Daoy (cell line): ENCODE measurements around the gene PATL1. TPM values are rescaled to one million over a fixed set of nuclear protein-coding genes. Genes with fewer than 3 reads are reported as not detected.
"Not testable (repeated sequence)": the region's sequence is repeated elsewhere in the genome, so short reads cannot be mapped to it uniquely, and the experiment has no call there.

Source experiments
- DNase-seq: peaks from one replicate; pipeline ENCODE4 v3.0.0-alpha.2; 2015; ENCODE audit warnings: low read depth
- total RNA-seq: library from RNA; depleted of rRNA; stranded (reverse); fragments of >200 nt; shearing (Covaris generic); gene quantifications from 2 replicates; pipeline ENCODE4 v1.2.3, GENCODE V29; 2014; rRNA removed

PATL1 gene, protein sequence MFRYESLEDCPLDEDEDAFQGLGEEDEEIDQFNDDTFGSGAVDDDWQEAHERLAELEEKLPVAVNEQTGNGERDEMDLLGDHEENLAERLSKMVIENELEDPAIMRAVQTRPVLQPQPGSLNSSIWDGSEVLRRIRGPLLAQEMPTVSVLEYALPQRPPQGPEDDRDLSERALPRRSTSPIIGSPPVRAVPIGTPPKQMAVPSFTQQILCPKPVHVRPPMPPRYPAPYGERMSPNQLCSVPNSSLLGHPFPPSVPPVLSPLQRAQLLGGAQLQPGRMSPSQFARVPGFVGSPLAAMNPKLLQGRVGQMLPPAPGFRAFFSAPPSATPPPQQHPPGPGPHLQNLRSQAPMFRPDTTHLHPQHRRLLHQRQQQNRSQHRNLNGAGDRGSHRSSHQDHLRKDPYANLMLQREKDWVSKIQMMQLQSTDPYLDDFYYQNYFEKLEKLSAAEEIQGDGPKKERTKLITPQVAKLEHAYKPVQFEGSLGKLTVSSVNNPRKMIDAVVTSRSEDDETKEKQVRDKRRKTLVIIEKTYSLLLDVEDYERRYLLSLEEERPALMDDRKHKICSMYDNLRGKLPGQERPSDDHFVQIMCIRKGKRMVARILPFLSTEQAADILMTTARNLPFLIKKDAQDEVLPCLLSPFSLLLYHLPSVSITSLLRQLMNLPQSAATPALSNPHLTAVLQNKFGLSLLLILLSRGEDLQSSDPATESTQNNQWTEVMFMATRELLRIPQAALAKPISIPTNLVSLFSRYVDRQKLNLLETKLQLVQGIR
- total RNA-seq: 12.7 and 16.1 TPM in 2 replicates

DNA sequence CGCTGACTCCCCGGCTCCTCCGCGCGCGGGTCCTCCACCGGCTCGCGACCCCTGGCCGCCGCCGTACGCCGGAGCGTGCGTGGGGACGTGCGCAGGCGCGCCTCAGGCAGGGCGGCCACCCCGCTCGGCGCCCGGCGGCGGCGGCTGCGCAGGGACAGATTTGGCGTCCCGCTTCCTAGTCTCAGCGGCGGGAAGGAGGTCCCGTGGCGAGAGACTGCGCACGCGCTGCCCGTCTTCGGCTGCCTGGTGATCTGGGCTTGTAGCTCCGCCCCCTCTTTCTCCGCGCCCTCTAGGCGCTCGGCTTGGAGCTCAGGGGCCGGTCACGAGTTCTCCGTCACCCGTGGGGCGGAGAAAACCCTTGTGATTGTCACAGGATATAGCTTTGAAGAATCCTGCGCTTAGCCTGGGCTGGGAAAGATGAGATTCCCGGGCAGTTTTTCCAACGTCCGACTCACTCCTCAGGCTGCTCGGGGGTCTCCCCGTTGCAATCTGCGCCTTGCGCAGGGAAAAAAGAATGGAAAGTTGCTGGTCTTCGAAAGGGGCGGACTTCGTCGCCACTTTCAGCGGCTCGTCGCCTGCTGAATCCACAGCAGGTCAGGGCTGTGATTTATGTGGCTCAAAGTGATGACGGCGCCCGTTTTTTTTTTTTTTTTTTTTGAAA is at the start of gene PATL1:
PATL1 (minus strand) TSS at position 88 of the 661 bp plus-strand sequence. CDS start 142 bp downstream, outside the sequence.
- DNase-seq: peak; percentile 99

DNA sequence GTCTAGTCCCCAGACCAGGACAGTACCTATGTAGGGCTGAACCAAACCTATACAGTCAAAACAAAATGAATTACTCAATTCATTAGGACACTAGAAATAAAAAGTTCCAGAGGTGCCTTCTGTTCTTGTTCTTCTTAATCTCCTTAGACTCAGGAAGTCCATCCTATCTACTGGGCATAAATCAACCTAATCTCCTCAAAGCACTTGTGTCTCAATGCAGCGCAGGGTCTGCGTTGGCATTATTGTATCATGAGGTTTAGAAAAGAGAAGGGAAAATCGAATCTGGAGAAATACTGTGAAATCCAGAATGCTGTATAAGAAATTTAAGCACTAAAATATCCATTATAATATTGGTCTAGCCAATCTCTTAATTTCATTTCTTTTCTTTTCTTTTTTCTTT is 47.2 kb upstream of the PATL1 start:
- no peak for DNase-seq

DNA sequence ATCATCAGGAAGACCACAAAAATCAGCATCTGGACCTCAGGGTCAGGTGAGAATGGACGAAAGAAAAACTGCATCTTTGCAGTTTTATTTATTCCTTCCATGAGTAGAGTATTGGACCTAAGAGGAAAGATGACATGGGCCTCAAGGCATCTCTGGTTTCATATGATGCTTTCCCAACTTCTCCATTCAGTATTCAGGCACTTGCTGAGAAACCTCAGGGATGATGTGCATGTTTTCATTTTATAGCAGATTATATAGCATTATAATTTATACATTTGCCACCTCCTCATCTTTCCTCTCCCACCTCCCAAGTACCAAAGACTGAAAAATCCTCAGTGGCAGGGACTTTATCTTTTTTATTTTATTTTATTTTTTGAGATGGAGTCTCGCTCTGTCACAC is 44.9 kb upstream of the PATL1 start, which contains the start of gene OR10V1:
OR10V1 (minus strand) TSS at position 101 of the 400 bp plus-strand sequence; CDS start at position 101, 0 bp downstream.
- DNase-seq: no peak

DNA sequence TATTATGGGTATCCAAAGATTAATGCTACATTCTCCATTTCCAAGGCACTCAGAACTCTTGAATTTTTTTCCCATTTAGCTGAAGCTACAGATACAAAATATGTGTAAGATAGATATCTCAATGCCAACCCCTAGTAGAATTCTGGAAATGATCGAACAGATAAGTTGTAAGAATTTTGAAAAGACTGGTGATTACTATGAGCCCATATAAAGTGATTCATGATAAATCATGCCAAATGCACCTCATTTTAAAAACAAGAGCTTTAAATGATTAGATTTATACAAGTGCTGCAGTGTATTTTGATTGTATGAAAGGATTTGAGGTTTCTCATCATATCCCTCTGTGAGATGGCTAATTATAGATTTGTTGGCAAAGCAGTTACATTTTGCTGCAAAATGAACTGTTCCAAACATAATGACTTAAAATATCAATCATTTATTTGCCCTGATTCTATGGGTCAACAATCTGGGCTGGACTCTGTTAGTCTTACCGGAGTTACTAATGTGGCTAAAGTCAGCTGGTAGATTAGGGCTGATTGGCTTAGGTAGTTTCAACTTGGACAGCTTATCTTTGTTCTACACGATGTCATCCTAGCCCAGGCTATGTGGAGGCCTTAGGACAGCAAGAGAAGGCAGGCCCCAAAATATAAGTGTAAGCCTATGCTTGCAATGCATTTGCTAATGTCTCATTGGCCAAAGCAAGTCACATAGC is 41.5 kb upstream of the PATL1 start:
- DNase-seq: no peak

DNA sequence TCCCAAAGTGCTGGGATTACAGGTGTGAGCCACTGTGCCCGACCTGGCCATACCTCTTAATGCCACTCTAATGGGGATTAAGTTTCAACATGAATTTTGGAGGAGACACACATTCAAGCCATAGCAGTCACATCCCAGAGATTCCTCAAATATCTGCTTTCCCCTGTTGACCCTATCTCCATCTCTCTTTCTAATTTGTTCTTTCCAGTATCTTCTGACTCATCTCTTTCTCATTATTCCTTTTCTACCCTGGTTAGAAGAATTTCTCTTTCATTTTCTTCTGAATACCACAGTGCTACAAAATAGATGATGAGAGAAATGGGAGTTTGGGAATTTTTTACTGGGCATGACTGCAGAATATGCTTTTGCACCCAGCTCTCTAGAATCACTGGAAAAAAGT is 39.7 kb upstream of the PATL1 start:
- DNase-seq: no peak

GRCh38 chr11:59707371-59707770 is 38.5 kb upstream of the PATL1 start:
- no peak for DNase-seq

GRCh38 chr11:59706518-59707285 is 37.9 kb upstream of the PATL1 start:
- peak; percentile 81 for DNase-seq

DNA sequence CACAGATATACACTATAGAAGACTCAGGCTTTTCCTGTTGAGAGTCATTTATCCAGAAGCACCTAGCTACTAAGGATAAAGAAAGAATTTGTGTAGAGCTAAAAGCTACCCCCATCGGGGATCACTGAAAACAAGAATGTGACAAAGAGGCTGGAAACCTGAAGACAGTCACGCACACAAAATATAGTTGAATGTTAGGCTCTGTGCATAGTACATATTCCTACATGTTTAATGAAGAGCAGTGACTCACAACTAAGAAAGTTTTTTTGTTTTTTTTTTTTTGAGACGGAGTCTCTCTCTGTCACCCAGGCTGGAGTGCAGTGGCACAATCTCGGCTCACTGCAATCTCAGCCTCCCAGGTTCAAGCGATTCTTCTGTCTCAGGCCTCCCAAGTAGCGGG is 36.5 kb upstream of the PATL1 start:
- DNase-seq: no peak

DNA sequence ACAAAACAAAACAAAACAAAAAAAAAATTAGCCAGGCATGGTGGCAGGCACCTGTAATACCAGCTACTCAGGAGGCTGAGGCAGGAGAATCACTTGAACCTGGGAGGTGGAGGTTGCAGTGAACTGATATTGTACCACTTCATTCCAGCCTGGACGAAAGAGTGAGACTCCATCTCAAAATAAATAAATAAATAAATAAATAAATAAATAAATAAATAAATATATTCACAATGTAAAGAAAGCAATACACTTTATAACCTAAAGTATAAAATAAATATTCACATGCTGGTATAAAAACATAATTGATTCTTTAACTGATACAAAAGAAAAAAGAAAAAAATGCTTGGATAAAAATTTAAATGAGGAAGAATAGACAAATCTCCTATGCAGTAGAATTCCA is 34.7 kb upstream of the PATL1 start:
- DNase-seq: not testable (repeated sequence)

GRCh38 chr11:59700157-59700556 is 31.3 kb upstream of the PATL1 start:
- DNase-seq: not testable (repeated sequence)

- no peak for DNase-seq
Measured at GRCh38 chr11:59698506-59698905, 29.7 kb upstream of the PATL1 start.

DNA sequence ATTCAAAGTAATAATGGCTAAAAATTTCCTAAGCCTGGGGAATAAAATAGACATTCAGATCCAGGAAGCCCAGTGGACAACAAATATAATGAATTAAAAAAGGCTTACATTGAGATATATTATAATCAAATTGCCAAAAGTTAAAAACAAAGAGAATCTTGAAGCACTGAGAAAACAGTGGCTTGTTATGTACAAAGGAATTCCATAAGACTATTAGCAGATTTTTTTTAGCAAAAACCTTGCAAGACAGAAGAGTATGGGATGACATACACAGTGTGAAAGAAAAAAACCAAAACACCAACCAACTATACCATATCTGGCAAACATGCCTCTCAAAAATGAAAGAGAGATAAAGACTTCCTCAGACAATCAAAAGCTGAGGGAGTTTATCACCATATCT is 24.1 kb upstream of the PATL1 start:
- no peak for DNase-seq

DNA sequence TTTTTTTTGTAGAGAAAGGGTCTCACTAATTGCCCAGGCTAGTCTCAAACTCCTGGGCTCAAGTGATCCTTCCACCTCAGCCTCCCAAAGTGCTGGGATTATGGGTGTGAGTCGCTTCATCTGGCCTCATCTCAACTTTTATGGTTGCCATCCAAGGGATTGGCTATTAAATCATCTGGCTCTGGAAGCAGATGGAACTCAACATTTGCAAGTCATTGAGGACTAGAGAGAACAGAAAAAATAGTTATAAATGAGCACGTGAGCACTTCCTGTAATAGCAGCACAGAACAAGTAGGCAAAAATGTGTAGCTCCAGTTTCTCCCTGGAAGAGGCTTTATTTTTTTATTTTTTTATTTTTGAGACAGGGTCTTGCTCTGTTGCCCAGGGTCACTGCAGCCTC is 22.3 kb upstream of the PATL1 start:
- no peak for DNase-seq

GRCh38 chr11:59689015-59689414 is 20.2 kb upstream of the PATL1 start:
- DNase-seq: no peak

- not testable (repeated sequence) for DNase-seq
Measured at GRCh38 chr11:59681260-59681725, 12.5 kb upstream of the PATL1 start.

DNA sequence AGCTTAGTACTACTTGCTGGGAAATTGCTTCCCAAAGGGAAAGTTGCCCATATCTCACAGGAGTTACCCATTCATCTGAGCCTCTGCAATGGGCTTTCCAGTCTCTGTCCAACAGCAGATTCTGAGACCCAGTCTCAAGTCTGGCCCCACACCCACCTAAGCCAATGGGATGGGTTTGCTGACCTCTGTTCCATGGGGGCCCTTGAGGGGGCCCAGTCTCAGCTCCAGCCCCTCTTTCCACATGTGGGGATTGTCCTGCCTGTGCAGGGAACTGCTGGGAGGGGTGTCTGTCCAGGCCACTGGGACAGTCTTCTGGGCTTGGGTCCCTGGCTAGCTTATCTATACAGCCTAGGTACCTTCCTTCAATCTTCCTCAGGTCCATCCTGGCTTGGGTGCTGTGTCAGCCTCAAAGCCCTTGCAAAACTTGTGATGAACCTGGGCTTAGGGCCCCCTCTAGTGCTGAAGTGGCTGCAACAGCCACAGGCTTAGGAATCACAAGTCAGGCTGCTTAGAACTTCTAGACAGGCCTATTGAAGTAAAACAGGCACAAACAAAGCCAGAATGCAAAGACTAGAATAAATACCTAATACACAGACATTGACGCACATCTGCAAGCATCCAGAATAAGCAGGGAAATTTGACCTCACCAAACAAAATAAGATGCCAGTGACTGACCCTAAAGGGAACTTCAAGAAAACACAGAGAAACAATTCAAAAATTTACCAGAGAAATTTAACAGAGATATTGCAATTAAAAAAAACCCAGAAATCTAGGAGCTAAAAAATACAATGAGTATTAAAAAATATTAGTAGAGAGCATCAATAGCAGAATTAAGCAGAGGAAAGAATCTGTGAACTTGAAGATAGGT is 11.7 kb upstream of the PATL1 start:
- peak; percentile 53 for DNase-seq

DNA sequence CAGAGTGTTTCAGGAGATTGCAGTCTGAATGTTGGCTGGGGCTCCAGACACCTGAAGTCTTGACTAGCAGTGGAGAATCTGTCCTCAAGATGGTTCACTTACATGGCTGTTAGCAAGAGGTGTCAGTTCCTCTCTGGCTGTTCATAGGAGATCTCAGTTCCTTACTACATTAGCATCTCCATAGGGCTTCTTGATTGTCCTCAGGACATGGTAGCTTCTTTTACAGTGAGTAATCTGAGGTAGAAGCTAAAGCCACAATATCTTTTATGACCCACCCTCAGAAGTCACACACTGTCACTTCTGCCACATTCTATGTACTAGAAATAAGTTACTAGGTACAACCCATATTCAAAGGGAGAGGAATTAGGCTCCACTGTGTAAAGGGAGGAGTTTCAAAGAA is 10.5 kb upstream of the PATL1 start:
- no peak for DNase-seq

- no peak for DNase-seq
Measured at GRCh38 chr11:59678813-59679165, 10.0 kb upstream of the PATL1 start.

GRCh38 chr11:59678118-59678812 is 9.4 kb upstream of the PATL1 start:
- DNase-seq: no peak
